ENCODE results near the gene SMAGP.
"Not testable (repeated sequence)": the region's sequence is repeated elsewhere in the genome, so short reads cannot be mapped to it uniquely, and the experiment has no call there.

Gene SMAGP

GRCh38 chr12:51295651-51296050 is 25.4 kb upstream of the SMAGP start:
- H3K36me3 ChIP-seq (ENCODE audit: insufficient read depth, low read length) = no peaks in the 10 kb centered on the region
- no peak for DNase-seq (ENCODE audit: low read depth, low spot score)
- no peak overlapping the region for H3K27ac ChIP-seq
- no peak for TF ChIP-seq POLR2AphosphoS5 (IDR thresholded peaks at IDR 0.05; ENCODE audit: borderline replicate concordance, low read depth, low read length)
- no peak for TF ChIP-seq FOXP2 (optimal IDR thresholded peaks at IDR 0.05; ENCODE audit: control extremely low read depth, extremely low read length, insufficient read depth)
- no peak for TF ChIP-seq EZH2 (IDR thresholded peaks at IDR 0.05)
- H3K9ac ChIP-seq (ENCODE audit: insufficient read length) = no peak overlapping the region
- no peak overlapping the region for H3K4me3 ChIP-seq
- H3K9me3 ChIP-seq (ENCODE audit: low read depth, low read length) = no peaks in the 10 kb centered on the region

DNA sequence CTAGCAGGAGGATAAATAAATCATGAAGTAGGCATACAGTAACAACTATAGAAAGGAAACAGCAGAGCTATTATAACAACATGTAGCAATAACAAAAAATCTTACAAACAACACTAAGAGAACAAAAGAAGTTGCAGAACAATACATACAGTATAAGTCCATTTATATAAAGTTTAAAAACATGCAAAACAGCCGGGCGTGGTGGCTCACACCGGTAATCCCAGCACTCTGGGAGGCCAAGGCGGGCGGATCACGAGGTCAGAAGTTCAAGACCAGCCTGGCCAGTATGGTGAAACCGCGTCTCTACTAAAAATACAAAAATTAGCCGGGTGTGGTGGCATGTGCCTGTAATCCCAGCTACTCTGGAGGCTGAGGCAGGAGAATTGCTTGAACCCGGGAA is 23.9 kb upstream of the SMAGP start:
- H3K9ac ChIP-seq (ENCODE audit: insufficient read length); DNase-seq (ENCODE audit: low read depth, low spot score); H3K4me3 ChIP-seq; H3K36me3 ChIP-seq (ENCODE audit: insufficient read depth, low read length); H3K27ac ChIP-seq; H3K9me3 ChIP-seq (ENCODE audit: low read depth, low read length): not testable (repeated sequence)

- H3K9ac ChIP-seq (ENCODE audit: insufficient read length) = no peak overlapping the region
- no peak overlapping the region for H3K27ac ChIP-seq
- H3K36me3 ChIP-seq (ENCODE audit: insufficient read depth, low read length) = no peaks in the 10 kb centered on the region
- TF ChIP-seq POLR2AphosphoS5 (IDR thresholded peaks at IDR 0.05; ENCODE audit: borderline replicate concordance, low read depth, low read length) (no peak), FOXP2 (optimal IDR thresholded peaks at IDR 0.05; ENCODE audit: control extremely low read depth, extremely low read length, insufficient read depth) (no peak), EZH2 (IDR thresholded peaks at IDR 0.05) (no peak)
- no peaks in the 10 kb centered on the region for H3K9me3 ChIP-seq (ENCODE audit: low read depth, low read length)
- H3K4me3 ChIP-seq = no peak overlapping the region
- DNase-seq (ENCODE audit: low read depth, low spot score) = no peak
Measured at GRCh38 chr12:51293696-51294095, 23.5 kb upstream of the SMAGP start.

DNA sequence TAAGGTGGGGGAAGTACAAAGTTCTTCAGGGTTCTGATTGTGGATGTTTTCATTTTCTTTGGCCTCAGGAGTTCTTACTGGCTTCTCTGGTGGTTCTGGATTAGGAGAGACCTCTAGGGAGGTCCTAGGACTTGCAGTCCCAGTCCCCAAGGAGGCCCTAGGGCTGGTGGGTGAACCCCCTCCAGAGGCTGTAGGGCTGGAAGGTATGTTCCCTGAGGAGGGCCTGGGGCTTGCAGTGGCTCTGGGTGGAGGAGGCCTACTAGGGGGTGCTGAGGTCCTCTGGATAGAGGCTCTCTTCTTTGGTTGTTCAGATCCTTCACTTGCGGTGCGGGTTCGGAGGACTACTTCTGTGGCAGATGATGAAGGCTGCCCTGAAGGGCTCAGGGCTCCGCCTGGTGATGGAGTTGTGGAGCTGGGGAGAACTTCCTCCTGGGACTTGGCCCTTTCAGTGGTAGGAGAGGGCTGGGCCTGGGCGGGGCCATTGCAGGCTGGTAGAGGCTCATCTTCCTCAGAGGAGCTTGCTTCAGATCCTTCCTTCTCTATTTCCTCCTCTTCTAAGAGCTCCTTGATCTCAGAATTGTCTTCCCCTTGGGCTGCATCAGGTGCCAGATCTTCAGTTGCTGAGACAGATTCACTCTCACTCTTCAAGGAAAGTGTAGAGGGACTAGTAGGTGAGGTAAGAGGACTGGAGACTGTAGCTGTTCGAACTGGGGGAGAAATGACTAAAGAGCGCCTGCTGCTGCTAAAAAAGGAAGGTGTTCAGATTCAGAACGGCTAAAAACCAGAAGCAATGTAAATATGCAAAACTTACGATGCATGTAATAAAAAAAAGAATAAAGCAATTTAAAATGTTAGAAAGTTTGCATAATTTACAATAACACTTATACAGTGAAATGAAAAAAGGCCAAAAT is 21.6 kb upstream of the SMAGP start:
- H3K9ac ChIP-seq (ENCODE audit: insufficient read length); H3K9me3 ChIP-seq (ENCODE audit: low read depth, low read length); DNase-seq (ENCODE audit: low read depth, low spot score); H3K4me3 ChIP-seq; H3K27ac ChIP-seq; H3K36me3 ChIP-seq (ENCODE audit: insufficient read depth, low read length): not testable (repeated sequence)

DNA sequence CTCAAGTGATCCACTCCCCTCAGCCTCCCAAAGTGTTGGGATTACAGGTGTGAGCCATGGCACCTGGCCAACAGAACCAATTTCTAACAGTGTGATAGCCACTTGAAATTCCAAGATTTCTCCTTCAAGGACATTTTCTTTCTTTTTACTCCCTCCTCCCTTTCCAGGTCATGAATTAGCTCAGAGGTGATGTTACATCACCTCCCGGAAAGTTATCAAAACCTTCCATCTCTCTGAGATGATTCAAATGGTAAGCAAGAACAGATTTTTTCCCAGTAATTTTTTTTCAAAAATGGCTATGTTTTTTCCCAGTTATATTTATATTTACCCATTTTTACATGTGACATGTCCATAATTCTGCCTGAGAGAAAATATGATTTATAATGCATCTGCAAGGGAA is 15.6 kb upstream of the SMAGP start:
- Histone ChIP-seq H3K9ac (ENCODE audit: insufficient read length) (no peak overlapping the region), H3K9me3 (ENCODE audit: low read depth, low read length) (no peaks in the 10 kb centered on the region), H3K36me3 (ENCODE audit: insufficient read depth, low read length) (no peaks in the 10 kb centered on the region), H3K27ac (no peak overlapping the region), H3K4me3 (no peak overlapping the region)
- no peak for TF ChIP-seq EZH2 (IDR thresholded peaks at IDR 0.05)
- no peak for TF ChIP-seq POLR2AphosphoS5 (IDR thresholded peaks at IDR 0.05; ENCODE audit: borderline replicate concordance, low read depth, low read length)
- no peak for TF ChIP-seq FOXP2 (optimal IDR thresholded peaks at IDR 0.05; ENCODE audit: control extremely low read depth, extremely low read length, insufficient read depth)
- no peak for DNase-seq (ENCODE audit: low read depth, low spot score)

DNA sequence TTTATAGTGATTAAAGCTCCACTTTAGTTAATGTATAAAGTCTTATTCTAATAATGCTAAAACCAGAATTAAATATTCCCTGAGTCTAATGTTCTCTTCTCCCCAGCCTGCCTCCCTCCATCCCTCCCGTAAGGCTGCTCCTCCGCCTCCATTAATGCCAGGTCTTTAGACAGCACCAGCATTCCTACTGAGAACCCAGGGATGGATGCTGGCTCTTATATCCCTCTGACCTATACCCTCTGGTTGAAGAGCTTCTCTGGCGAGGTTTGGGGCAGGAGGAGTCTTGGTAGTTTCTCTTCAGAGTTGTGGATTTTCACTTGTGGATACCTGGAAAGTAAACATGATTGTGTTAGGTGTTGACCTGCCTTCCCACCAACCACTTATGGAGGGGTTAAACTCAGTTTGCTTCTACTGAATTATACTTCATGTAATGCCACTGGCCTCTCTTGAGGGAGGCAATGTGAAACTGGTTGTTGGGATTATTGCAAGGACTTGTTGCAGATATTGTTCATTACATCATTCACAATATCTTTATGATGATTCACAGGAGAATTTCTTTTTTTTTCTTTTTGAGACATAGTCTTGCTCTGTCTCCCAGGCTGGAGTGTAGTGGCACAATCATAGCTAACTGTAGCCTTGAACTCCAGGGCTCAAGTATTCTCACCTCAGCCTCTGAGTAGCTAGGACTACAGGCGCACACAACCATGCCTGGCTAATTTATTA is 11.1 kb upstream of the SMAGP start:
- no peaks in the 10 kb centered on the region for H3K9me3 ChIP-seq (ENCODE audit: low read depth, low read length)
- no peaks in the 10 kb centered on the region for H3K36me3 ChIP-seq (ENCODE audit: insufficient read depth, low read length)
- H3K9ac ChIP-seq (ENCODE audit: insufficient read length) = no peak overlapping the region
- H3K4me3 ChIP-seq = no peak overlapping the region
- TF ChIP-seq POLR2AphosphoS5 (IDR thresholded peaks at IDR 0.05; ENCODE audit: borderline replicate concordance, low read depth, low read length) = no peak
- no peak for TF ChIP-seq EZH2 (IDR thresholded peaks at IDR 0.05)
- TF ChIP-seq FOXP2 (optimal IDR thresholded peaks at IDR 0.05; ENCODE audit: control extremely low read depth, extremely low read length, insufficient read depth) = no peak
- no peak overlapping the region for H3K27ac ChIP-seq
- no peak for DNase-seq (ENCODE audit: low read depth, low spot score)

DNA sequence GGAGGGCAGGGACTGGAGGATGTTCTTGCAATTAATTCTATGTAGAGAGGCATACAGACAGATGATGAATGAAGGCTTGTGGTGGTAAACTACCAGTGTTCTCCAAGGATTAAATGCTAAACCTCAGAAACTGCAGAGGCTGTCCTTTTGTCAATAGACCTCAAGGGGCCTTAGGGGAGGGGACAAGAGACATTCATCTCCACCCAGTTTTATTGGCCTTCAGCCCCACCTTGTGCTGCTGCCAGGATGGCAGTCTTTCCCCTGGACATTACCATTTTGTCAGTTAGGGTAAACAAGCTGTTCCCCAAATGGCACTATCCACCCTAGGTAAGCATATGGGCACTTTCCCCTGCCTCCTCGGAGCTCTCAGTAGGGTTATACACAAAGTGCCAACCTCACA is 4.9 kb upstream of the SMAGP start:
- DNase-seq (ENCODE audit: low read depth, low spot score) = no peak
- TF ChIP-seq FOXP2 (optimal IDR thresholded peaks at IDR 0.05; ENCODE audit: control extremely low read depth, extremely low read length, insufficient read depth) (no peak), POLR2AphosphoS5 (IDR thresholded peaks at IDR 0.05; ENCODE audit: borderline replicate concordance, low read depth, low read length) (no peak), EZH2 (IDR thresholded peaks at IDR 0.05) (no peak)
- H3K4me3 ChIP-seq = no peak overlapping the region
- no peaks in the 10 kb centered on the region for H3K36me3 ChIP-seq (ENCODE audit: insufficient read depth, low read length)
- no peak overlapping the region for H3K9ac ChIP-seq (ENCODE audit: insufficient read length)
- H3K9me3 ChIP-seq (ENCODE audit: low read depth, low read length) = no peaks in the 10 kb centered on the region
- no peak overlapping the region for H3K27ac ChIP-seq

GRCh38 chr12:51272810-51273209 is 2.6 kb upstream of the SMAGP start:
- not testable (repeated sequence) for H3K27ac ChIP-seq; H3K36me3 ChIP-seq (ENCODE audit: insufficient read depth, low read length); H3K9me3 ChIP-seq (ENCODE audit: low read depth, low read length); DNase-seq (ENCODE audit: low read depth, low spot score); H3K9ac ChIP-seq (ENCODE audit: insufficient read length); H3K4me3 ChIP-seq

DNA sequence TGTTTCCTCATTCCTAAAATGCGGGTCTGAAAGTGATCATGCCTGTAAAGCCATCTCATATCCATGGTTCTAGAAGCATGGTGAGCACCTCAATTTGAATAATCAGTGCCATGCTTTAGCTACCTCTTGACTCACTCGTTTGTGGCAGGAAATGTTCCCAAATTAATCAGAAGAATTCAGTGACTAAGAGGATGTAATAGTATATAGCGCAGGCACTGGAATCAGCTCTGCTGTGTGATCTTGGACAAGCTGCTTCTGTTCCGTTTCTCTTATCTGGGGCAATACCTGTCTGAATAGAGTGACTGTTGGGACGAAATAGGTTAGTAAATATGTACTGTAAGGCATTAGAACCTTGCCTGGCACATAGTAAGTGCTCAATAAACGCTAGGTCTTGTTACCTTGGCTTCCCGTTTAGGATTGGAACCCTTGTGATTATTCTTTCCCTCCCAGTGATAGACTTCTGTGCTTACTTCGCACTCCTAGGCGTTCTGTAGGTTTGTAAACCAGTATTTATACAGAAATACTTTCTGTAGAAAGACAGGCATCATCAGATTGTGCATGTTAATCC is 820 bp upstream of the SMAGP start:
- TF ChIP-seq POLR2AphosphoS5 (IDR thresholded peaks at IDR 0.05; ENCODE audit: borderline replicate concordance, low read depth, low read length) (no peak), EZH2 (IDR thresholded peaks at IDR 0.05) (no peak), FOXP2 (optimal IDR thresholded peaks at IDR 0.05; ENCODE audit: control extremely low read depth, extremely low read length, insufficient read depth) (no peak)

More for the DNA sequence above, 820 bp upstream of the SMAGP start:
- peak overlapping the region; percentile 80 for H3K4me3 ChIP-seq
- peak overlapping the region; percentile 73 for H3K9ac ChIP-seq (ENCODE audit: insufficient read length)
- H3K9me3 ChIP-seq (ENCODE audit: low read depth, low read length) = no peaks in the 10 kb centered on the region
- no peak for DNase-seq (ENCODE audit: low read depth, low spot score)
- H3K27ac ChIP-seq = no peak overlapping the region
- H3K36me3 ChIP-seq (ENCODE audit: insufficient read depth, low read length) = no peaks in the 10 kb centered on the region
